Hippocampal formation (tissue), 2 donors: ENCODE measurements around the gene NECAB3.
"Not testable (repeated sequence)": the region's sequence is repeated elsewhere in the genome, so short reads cannot be mapped to it uniquely, and the experiment has no call there.

Source experiments
- DNase-seq, 2 donors: peaks; one replicate each; lab custom pipeline; 2025; lab: John Stamatoyannopoulos, UW

The NECAB3 gene, protein sequence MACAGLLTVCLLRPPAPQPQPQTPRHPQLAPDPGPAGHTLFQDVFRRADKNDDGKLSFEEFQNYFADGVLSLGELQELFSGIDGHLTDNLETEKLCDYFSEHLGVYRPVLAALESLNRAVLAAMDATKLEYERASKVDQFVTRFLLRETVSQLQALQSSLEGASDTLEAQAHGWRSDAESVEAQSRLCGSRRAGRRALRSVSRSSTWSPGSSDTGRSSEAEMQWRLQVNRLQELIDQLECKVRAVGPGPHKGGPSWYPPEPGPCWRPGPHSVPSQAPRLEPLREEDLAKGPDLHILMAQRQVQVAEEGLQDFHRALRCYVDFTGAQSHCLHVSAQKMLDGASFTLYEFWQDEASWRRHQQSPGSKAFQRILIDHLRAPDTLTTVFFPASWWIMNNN

GRCh38 chr20:33674294-33675135 is at the start of gene NECAB3:
TSS of gene NECAB3 (minus strand) at chr20:33674428. CDS start at chr20:33674352, 76 bp downstream.
- DNase-seq, result peak; percentile 68 to 76

DNA sequence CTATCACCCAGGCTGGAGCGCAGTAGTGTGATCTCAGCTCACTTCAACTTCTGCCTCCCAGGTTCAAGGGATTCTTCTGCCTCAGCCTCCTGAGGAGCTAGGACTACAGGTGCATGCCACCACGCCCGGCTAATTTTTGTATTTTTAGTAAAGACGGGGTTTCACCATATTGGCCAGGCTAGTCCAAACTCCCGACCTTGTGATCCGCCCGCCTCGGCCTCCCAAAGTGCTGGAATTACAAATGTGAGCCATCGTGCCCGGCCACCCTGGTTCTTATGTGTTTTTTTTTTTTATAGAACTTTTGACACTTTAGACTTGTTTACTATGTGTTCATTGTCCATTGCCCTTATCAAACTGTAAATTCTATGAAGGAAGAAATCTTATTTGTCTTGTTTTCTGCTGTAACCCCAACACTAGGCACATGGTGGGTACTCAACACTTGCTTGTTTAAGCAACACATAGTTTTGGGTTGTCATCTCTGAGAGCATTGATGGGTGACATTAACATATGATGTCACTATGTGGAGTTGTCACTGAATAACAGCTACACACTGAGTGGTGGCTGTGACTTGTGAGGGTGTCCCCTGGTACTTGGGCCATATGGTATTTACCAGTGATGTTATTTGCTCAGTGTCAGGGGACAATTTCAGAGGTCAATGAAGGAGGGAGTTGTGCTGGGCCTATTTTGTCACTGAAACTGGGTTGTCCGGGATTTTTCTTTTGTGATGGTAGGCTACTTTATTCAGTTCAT is 47.3 kb upstream of the NECAB3 start:
- no peak for DNase-seq

GRCh38 chr20:33719989-33720709 is 45.9 kb upstream of the NECAB3 start, which contains the start of gene PXMP4:
TSS of gene PXMP4 (minus strand) at chr20:33720310. CDS start at chr20:33720207, 103 bp downstream.
- DNase-seq, result peak; percentile 95 to 99

- DNase-seq, result no peak
Observed at GRCh38 chr20:33719277-33719988, 45.2 kb upstream of the NECAB3 start.

DNA sequence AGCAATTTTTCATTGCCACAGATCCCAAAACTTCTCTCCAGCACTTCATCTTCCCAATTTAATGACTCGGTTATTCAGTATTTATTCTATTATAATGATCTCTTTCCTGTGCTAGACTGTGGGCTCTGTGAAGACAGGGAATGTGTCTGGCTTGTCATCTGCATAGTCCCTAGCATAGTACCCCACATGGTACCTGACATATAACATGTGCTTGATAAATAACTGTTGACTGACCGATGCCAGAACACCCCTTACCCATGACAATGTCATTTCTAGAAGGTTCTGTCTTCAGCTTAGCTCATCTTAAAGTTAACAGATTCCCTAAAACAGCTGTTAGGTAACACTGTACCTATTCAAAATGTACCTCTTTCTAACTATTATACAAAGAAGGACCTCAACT is 42.3 kb upstream of the NECAB3 start:
- DNase-seq, result no peak

DNA sequence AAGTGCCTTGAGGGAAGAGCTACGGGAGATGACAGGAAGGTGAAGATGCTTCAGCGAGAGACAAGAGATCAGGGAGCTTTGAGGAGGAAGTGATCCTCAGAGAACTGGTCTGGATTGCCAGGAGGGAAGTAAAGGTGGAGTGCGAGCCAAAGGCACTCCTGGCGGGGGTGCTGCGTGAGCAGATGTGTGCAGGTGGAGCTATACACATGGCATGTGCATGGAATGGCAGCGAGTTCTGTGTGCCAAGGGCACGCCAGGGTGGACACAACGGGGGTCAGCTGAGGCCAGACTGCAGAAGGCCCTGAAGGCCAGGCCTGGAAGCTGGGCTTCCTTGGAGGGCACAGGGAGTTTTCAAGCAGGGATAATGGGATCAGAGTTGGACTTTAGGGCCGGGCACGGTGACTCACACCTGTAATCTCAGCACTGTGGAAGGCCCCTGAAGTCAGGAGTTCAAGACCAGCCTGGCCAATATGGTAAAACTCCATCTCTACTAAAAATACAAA is 39.7 kb upstream of the NECAB3 start:
- DNase-seq, result no peak

- DNase-seq, result no peak
Observed at GRCh38 chr20:33711446-33711738, 37.2 kb upstream of the NECAB3 start.

DNA sequence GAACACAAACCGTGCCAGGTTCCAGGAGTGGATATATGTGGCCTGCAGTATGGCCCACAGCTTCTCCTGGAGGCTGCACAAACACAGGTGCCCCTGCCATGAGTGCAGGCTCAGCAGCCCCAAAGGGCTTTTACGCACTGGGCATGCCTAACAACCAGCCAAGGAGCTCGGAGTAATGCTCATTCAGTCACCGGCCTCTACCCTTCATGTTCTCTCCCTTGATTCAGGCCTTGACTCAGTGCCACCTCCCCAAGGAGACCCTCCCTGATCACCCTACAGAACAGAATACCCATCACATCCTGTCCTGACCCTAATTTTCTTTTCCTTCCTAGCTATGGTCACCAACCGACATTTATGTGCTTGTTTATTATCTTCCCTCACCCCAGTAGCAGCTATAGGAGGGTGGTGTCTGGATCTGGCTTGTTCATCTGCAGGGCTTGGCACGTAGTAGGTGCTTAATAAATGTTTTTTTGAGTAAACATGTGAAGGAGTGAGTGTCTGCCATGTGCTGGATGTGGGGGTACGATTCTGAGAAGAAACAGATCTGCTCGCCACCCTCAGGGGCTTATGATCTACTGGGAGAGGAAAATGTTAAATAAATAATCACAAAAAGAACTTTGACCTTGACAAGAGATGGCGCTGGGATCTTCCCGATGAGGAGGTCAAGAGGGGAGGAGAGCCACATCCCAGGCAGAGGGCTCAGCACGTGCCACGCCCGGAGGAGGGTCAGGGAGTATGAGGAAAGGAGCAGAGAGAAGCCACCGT is 36.6 kb upstream of the NECAB3 start:
- DNase-seq, result no peak

DNA sequence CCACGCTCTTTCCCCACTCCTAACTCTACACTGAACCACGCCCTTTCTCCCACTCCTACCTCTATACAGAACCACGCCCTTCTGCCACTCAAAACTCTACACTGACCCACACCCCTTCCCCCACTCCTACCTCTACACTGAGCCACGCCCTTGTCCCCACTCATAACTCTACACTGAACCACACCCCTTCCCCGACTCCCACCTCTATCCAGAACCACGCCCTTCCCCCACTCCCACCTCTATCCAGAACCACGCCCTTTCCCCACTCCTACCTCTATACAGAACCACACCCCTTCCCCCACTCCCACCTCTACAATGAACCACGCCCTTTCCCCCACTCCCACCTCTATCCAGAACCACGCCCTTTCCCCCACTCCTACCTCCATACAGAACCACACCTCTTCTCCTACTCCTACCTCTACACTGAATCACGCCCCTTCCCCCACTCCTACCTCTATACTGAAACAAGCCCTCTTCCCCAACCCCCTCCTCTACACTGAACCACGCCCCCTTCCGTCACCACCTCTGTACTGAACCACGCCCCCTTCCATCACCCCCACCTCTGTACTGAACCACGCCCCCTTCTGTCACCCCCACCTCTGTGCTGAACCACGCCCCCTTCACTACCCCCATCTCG is 35.8 kb upstream of the NECAB3 start:
- DNase-seq, result no peak

DNA sequence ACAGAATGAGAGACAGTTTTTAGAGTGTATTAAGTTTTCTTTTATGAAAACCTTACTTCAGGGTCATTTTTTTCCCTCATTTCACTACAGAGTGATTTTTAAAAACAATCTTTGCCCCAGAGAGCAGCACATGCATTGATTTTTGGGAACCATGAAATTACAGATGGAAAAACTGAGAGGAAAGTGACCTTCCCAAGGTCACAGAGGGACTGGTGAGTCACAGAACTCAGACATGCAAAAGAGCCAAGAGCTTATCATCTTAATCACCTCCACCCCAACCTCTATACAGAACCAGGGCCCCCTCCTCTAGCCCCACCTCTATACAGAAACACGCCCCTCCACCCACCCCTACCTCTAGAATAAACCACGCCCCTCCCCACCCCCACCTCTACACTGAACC is 35.2 kb upstream of the NECAB3 start:
- no peak for DNase-seq

DNA sequence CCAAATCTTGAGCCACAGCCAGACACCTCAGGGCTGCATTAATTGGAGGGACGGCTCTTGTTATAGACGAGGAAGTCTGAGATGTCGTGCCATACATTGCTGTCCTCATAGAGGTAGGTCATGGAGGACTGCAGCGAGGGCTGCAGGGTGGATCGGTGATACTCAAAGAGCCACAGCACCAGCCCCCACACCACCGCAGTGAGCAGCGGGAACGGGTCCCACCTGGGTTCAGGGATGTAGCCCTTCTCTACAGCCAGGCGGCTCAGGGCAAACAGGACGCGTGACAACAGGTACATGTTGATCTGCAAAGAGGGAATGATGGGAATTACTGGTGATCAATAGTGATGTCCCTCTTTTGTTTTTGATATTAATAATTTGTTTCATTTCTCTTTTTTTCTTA is 33.4 kb upstream of the NECAB3 start:
- no peak for DNase-seq

GRCh38 chr20:33704197-33704924 is 30.1 kb upstream of the NECAB3 start:
- no peak for DNase-seq

GRCh38 chr20:33703498-33704137 is 29.4 kb upstream of the NECAB3 start:
- DNase-seq, result no peak

GRCh38 chr20:33702861-33703260 is 28.6 kb upstream of the NECAB3 start:
- DNase-seq, result peak; percentile 13 to 33

- DNase-seq, result no peak
Observed at GRCh38 chr20:33701629-33702450, 27.6 kb upstream of the NECAB3 start.

DNA sequence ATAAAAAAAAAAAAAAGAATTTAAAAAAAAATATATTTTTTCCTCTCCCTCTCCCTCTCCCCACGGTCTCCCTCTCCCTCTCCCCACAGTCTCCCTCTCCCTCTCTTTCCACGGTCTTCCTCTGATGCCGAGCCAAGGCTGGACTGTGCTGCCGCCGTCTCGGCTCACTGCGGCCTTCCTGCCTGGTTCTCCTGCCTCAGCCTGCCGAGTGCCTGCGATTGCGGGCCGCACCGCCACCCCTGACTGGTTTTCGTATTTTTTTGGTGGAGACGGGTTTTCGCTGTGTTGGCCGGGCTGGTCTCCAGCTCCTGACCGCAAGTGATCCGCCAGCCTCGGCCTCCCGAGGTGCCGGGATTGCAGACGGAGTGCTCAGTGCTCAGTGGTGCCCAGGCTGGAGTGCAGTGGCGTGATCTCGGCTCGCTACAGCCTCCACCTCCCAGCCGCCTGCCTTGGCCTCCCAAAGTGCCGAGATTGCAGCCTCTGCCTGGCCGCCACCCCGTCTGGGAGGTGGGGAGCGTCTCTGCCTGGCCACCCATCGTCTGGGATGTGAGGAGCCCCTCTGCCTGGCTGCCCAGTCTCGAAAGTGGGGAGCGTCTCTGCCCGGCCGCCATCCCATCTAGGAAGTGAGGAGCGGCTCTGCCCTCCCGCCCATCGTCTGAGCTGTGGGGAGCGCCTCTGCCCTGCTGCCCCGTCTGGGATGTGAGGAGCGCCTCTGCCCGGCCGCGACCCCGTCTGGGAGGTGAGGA is 26.6 kb upstream of the NECAB3 start:
- DNase-seq, result not testable (repeated sequence)

DNA sequence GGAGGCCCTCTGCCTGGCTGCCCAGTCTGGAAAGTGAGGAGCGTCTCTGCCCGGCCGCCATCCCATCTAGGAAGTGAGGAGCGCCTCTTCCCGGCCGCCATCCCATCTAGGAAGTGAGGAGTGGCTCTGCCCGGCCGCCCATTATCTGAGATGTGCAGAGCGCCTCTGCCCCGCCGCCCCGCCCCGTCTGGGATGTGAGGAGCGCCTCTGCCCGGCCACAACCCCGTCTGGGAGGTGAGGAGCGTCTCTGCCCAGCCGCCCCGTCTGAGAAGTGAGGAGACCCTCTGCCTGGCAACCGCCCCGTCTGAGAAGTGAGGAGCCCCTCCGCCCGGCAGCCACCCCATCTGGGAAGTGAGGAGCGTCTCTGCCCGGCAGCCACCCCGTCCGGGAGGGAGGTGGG is 24.7 kb upstream of the NECAB3 start:
- not testable (repeated sequence) for DNase-seq
